ENCODE data around the gene SORBS2.

Gene SORBS2

DNA sequence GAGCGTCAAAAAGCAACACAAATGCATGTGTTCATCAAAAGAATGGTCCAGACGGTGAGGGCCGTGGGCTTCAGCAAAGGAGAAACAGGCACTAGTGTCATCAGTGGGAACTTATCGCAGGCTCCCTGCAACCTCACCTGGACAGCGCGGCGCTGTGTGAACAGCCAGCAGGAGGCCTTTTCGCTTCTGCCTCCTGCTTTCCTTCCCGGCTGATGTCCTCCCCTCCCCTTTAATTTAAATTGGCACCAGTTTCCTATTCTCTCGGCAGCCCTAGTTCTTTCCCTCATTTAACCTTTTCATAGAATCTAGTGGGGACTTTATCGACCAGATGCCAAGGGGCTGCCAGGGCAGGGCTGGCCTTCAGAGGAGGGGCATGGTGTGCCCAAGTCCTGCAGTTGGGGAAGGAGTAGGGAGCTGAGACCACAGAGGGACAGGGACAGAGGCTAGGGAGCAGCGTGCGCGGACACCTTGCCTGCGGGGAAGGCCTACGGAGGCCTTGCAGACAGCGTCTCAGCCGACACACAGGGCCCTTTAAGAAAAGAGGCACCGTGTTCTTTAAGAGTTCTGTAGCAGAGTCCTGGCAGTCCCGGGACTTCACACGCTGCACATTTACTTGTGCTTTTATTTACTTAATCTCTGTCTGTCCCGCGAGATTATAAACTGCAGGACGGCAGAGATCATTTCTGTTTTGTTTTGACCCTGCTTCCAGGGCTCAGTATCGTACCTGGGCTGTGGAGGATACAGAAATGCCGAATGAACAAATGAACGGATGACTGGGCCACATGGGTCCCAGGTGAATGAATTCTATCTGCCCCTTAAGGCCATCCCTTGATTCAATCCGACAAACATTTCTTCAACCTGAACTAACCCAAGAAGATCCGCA is 8.4 kb upstream of the SORBS2 start:
- H3K27ac ChIP-seq: no peak overlapping the region
- TF ChIP-seq CTCF (IDR thresholded peaks at IDR 0.05) (no peak), ZFX (IDR thresholded peaks at IDR 0.05; ENCODE audit: borderline replicate concordance) (no peak)

DNA sequence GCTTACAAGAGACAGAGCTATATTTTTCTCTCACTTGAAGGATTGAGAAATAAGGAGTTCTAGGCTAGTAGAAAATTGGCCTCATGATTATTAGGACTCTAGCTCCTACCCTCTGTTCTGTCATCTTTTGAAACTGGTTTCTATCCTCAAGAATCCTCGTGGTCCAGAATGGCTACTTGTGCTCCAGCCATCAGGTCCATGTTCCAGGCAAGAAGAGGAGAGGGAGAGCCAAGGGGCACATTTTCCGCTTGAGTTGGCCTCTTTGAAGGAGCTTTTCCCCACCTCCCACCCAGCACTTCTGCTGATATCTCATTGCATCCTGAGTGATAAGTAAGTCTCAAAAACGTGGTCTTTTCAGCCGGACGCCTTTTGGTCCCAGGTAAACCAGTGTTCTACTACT is 7.2 kb upstream of the SORBS2 start:
- no peak overlapping the region for H3K27ac ChIP-seq
- TF ChIP-seq ZFX (IDR thresholded peaks at IDR 0.05; ENCODE audit: borderline replicate concordance) (no peak), CTCF (IDR thresholded peaks at IDR 0.05) (no peak)

- TF ChIP-seq ZFX (IDR thresholded peaks at IDR 0.05; ENCODE audit: borderline replicate concordance) (no peak), CTCF (IDR thresholded peaks at IDR 0.05) (no peak)
- H3K27ac ChIP-seq: peak overlapping the region; percentile 68
These were observed 5.4 kb upstream of the SORBS2 start for GRCh38 chr4:185817403-185817818.

GRCh38 chr4:185813133-185813532 is 1.1 kb upstream of the SORBS2 start:
- H3K27ac ChIP-seq: no peak overlapping the region
- no peak for TF ChIP-seq CTCF (IDR thresholded peaks at IDR 0.05)
- no peak for TF ChIP-seq ZFX (IDR thresholded peaks at IDR 0.05; ENCODE audit: borderline replicate concordance)

DNA sequence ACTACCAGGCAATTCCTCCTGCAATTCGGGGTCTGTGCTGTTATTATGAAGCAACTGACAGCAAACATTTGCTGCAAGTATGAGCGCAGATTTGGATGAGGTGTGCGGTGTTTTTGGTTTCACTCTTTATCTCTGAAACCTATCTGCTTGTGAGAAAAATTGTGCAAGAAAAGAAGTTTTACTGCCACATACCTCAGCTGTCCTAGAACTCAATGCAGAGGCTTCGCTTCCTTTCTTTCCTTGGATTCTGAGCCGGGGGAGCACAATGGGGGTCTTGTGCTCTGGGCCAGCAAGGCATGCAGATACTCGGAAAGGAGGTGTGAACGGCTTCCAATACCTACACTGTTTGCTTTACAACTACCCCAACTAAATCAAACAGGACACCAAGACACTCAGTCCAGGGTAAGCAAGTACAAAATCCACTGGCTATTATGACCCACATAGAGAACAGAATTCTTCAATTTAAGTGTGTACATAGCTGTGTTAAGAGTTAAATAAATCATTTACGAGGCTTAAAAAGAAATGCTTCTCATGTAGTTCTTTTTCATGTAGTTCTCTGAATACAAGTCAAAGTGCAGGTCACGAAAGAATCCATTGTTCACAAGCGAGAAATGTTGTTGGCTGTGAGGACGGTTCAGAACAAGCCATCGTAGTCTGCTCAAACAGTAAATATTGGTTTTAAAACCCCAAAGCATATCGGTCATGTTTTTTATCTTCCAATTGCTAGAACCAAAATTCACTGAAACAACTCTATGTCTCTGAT is 1.1 kb downstream of the SORBS2 start:
- H3K27ac ChIP-seq: peak overlapping the region; percentile 76
- TF ChIP-seq ZFX (IDR thresholded peaks at IDR 0.05; ENCODE audit: borderline replicate concordance): no peak
- no peak for TF ChIP-seq CTCF (IDR thresholded peaks at IDR 0.05)

GRCh38 chr4:185809533-185810071 is 2.4 kb downstream of the SORBS2 start:
- no peak overlapping the region for H3K27ac ChIP-seq
- TF ChIP-seq ZFX (IDR thresholded peaks at IDR 0.05; ENCODE audit: borderline replicate concordance): no peak
- TF ChIP-seq CTCF (IDR thresholded peaks at IDR 0.05): no peak
